NCI-H69 (cell line): ENCODE measurements around the gene MRPL42.
"Not testable (repeated sequence)": the region's sequence is repeated elsewhere in the genome, so short reads cannot be mapped to it uniquely, and the experiment has no call there.

Source experiments
- DNase-seq: peaks from one replicate; lab custom pipeline; 2025; lab: John Stamatoyannopoulos, UW

Gene MRPL42

DNA sequence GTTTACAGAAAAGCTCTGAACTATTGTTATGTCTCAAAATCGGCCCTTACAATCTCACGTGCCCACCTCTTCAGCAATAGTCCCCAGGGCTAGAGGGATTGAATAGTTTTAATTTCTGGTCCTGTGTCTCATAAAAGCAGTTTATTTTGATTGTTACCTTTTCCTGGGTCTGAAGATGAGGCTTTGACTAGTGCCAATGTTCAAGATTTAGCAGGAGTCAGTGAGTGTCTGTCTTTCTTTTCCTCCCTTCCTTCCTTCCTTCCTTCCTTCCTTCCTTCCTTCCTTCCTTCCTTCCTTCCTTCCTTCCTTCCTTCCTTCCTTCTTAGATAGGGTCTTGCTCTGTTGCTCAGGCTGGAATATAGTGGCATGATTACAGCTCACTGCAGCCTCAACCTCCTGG is 80.5 kb downstream of the MRPL42 start:
- no peak for DNase-seq

DNA sequence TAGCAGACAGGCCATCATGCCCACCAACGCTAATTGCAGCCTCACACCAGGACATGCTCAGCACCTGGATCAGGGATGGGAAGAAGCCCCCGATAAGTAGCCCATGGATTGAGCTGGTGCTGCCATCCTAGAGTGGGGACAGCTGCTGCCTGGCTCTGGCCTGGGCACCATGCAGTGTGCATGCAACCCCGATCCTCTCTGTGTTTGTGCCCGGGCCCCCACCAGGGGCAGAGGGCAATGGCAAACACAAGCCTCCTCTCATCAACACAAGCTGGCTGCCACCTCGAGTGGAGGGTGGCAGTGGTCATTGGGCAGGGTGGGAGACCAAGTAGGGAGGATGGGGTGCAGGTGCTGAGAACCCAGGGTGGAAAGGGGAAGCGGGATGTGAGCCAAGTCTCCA is 81.9 kb downstream of the MRPL42 start:
- no peak for DNase-seq

DNA sequence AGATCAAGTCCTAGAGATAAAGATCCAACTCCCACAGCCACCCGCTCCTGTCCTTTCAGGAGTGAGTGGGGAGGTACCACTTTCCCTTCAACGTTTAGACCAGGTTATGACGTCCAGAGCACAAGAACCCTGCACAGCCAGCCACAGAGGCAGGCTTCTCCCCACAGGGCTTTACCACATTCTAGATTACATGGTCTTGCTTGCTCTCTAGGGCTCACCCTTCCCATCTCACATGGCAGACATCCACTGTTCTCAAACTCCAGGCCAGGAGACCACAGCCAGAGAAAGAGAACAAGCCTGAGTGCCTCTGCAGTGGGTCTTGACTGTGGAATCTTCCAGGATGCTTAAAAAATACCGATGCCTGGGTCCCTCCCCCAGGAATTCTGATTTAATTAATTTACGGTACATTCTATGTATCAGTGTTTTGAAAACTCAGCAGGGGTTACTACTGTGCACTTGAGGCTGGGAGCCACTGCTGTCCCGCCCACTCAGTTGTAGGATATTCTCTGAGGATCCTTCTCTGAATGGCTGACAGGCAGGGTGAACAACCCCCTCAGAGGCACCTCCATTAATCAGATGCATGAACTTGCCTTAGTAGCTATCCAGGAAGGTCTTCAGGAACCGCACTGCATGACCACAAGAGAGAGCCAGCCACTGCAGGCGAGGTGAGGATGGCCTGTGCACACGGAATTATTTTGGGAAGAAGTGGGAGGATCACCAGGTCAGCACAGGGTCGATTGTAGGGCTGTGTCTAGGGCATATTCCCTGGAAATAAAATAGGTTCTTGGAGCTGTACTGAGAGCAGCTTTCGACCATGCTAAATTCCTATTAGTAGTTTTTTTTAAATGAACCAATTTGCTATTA is 83.7 kb downstream of the MRPL42 start:
- DNase-seq = peak; percentile 19

DNA sequence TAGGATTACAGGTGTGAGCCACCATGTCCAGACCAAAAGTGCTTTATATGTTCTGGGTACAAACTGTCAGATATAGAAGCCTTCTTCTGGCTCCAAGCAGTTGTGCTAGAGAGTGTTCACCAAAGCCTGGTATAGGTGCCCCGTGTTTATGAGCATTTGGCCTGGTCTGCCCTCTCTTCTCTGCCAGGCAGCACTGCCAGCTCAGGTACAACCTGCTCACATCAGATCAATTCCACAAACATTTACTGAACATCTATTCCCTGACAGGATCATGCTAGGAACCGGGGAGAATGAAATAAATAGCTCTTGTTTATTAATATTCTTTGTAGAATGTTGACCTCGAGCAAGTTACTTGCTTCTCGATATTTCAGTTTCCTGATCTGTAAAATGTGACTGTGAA is 85.1 kb downstream of the MRPL42 start:
- DNase-seq = no peak

DNA sequence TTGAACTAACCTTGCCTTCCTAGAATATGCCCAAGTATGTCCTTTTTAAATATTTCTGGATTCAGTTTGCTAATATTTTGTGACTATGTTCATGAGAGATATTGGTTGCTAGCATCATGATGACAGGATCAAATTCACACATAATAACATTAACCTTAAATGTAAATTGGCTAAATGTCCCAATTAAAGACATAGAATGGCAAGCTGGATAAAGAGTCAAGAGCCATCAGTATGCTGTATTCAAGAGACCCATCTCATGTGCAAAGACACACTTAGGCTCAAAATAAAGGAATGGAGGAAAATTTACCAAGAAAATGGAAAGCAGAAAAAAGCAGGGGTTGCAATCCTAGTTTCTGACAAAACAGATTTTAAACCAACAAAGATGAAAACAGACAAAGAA is 90.6 kb downstream of the MRPL42 start:
- DNase-seq = not testable (repeated sequence)

DNA sequence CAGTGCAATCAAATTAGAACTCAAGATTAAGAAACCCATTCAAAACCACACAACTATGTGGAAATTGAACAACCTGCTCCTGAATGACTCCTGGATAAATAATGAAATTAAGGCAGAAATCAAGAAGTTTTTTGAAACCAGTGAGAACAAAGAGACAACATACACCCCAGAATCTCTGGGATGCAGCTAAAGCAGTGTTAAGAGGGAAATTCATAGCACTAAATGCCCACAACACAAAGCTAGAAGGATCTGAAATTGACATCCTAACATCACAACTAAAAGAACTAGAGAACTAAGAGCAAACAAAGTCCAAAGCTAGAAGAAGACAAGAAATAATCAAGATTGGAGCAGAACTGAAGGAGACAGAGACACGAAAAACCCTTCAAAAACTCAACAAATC is 91.4 kb downstream of the MRPL42 start:
- DNase-seq = not testable (repeated sequence)

DNA sequence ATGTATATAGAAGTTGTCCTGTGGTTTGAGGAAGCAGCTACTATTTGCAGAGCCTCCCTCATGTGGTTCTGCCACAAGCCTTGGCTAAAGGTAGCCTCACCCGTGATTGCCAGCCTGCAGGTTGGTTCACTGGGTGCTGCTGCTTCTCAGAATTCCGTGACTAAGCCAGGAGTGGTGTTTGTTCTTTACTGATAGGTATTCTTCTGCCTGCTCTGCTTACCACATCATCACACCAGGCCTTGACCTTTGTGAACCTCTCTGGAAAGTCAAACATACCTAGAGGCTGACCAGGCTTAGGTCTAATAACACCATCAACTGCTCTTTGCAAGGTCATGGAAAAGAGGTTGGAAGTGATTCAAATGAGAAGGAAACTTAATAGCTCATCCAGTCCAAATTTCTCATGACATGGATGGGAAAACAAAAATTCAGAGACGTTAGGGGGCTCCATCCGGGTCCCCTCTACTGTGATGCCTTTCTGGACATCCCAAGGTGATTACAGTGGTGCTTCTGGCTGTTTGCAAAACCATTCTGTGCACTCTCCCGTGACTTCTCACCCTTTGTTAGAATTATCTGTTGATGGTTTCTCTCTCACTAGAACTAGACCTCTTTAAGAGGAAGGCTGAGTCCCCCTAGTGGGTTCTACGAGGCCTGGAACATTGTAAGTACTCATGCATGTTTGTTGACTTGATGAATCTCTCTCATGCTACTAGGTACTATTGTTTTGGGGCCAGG is 96.7 kb downstream of the MRPL42 start:
- DNase-seq = peak; percentile 22

DNA sequence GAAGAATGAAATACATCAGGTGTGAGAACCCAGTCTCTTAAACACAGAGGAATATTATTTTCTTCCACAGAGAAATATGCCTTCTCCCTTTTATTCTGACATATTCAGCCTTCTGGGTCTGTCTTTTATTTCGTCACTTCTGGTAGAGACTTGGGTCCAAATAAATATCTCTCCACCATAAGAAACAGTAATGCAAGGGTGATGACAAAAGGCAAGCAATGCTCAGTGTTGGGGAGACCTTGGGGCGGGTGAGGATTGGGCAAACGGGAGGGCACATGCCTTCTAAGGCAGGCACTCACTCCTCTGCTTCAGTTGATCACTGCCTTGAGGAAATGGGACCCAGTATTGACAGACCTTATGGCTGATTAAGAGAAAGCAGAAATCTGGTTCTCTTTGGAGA is 98.4 kb downstream of the MRPL42 start:
- DNase-seq = no peak
